Activated CD4-positive, alpha-beta T cell treated with anti-CD3 and anti-CD28 coated beads, Interleukin-2, amount 50 U/mL, for 24 hours (primary cell): ENCODE measurements around the gene DUSP10.
A peak's percentile ranks its signal among the peaks of the same experiment; 100 is the strongest.

Experiments used
- DNase-seq, 2 donors: peaks; one replicate each; pipeline ENCODE4 v3.0.0-alpha.2; 2020; ENCODE audit warnings: low read depth in 1 of 2, low spot score in 1 of 2

Gene DUSP10

GRCh38 chr1:221765527-221765926, 23.6 kb upstream of the DUSP10 start:
- no peak for DNase-seq

GRCh38 chr1:221762121-221762520, 20.2 kb upstream of the DUSP10 start:
- DNase-seq = no peak

GRCh38 chr1:221761354-221762002, 19.6 kb upstream of the DUSP10 start:
- DNase-seq = no peak

GRCh38 chr1:221760911-221761310, 19.0 kb upstream of the DUSP10 start:
- no peak for DNase-seq

- no peak for DNase-seq
Measured at GRCh38 chr1:221759436-221759835, 17.5 kb upstream of the DUSP10 start.

GRCh38 chr1:221758455-221758854, 16.6 kb upstream of the DUSP10 start:
- DNase-seq = no peak

- DNase-seq = no peak
Measured at GRCh38 chr1:221756830-221757551, 15.1 kb upstream of the DUSP10 start.

GRCh38 chr1:221753828-221754188, 11.9 kb upstream of the DUSP10 start:
- no peak for DNase-seq

GRCh38 chr1:221751226-221751887, 9.5 kb upstream of the DUSP10 start:
- no peak for DNase-seq

- DNase-seq = no peak
Measured at GRCh38 chr1:221748981-221749380, 7.1 kb upstream of the DUSP10 start.

- no peak for DNase-seq
Measured at GRCh38 chr1:221747839-221748238, 6.0 kb upstream of the DUSP10 start.

- no peak for DNase-seq
Measured at GRCh38 chr1:221743416-221744208, 1.7 kb upstream of the DUSP10 start.

- DNase-seq = peak; percentile 56 to 70
Measured at GRCh38 chr1:221742555-221743415, 896 bp upstream of the DUSP10 start.

GRCh38 chr1:221740993-221741702, 741 bp downstream of the DUSP10 start:
- DNase-seq = peak; percentile 11 to 18

- DNase-seq = no peak
Measured at GRCh38 chr1:221740369-221740992, 1.4 kb downstream of the DUSP10 start.

GRCh38 chr1:221739677-221740025, 2.2 kb downstream of the DUSP10 start:
- DNase-seq = no peak

GRCh38 chr1:221739018-221739676, 2.7 kb downstream of the DUSP10 start:
- no peak for DNase-seq

GRCh38 chr1:221736714-221737113, 5.2 kb downstream of the DUSP10 start:
- no peak for DNase-seq

GRCh38 chr1:221735999-221736398, 5.9 kb downstream of the DUSP10 start:
- DNase-seq = no peak
